Superior temporal gyrus (tissue), 1 donor: ENCODE measurements around the gene RUNX1.

Source experiments
- DNase-seq: peaks from one replicate; pipeline ENCODE4 v3.0.0-alpha.2; 2016; ENCODE audit errors: extremely low spot score

RUNX1 gene

DNA sequence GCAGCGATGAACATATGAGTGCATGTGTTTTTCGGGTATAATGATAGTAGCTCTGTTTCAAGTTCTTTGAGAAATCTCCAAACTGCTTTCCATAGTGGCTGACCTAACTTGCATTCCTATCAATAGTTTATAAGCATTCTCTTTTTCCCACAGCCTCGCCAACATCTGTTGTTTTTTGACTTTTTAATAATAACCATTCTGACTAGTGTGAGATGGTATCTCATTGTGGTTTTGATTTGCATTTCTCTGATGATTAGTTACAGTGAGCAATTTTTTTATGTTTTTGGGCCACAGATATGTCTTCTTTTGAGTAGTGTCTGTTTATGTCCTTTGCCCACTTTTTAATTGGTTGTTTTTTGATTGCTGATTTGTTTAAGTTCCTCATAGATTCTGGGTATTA lies 10.6 kb upstream of the RUNX1 start:
- DNase-seq, result no peak

DNA sequence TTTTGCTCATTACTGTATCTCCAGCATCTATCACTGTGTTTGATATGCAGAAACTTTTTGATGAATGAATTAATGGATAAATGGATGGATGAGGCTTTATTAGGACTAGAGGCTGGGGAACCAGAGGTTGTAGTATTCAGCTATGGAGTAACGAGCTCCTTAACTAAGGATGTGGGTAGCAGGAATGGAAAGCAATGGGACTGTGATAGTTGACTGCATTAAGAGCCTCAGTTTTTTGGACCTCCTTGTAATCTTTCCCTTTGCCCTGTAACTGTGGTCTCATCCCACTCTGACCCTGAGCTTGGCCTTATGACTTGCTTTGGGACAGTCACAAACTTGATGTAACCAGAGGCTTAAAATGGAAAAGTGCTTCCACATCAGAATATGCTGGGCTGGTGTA lies 9.0 kb upstream of the RUNX1 start:
- no peak for DNase-seq

DNA sequence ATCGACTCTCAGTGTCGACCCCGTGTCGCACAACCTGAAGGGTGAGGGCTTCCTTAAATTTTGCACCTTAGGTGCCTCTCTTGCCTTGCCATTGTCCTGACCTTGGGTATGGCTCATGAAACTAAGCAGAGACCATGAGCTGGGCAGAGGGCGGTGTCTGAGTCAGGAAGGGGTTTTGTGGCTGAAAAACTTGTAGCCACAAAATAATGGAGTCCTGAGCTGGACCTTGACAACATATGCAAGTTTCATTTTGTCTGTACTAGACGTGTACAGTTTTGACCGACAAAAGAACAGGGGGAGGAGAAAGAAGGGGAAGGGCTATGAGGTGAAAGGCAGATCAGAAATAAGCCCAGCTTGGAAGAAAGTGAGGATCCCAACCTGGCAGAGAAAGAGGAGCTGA lies 8.3 kb upstream of the RUNX1 start:
- no peak for DNase-seq

DNA sequence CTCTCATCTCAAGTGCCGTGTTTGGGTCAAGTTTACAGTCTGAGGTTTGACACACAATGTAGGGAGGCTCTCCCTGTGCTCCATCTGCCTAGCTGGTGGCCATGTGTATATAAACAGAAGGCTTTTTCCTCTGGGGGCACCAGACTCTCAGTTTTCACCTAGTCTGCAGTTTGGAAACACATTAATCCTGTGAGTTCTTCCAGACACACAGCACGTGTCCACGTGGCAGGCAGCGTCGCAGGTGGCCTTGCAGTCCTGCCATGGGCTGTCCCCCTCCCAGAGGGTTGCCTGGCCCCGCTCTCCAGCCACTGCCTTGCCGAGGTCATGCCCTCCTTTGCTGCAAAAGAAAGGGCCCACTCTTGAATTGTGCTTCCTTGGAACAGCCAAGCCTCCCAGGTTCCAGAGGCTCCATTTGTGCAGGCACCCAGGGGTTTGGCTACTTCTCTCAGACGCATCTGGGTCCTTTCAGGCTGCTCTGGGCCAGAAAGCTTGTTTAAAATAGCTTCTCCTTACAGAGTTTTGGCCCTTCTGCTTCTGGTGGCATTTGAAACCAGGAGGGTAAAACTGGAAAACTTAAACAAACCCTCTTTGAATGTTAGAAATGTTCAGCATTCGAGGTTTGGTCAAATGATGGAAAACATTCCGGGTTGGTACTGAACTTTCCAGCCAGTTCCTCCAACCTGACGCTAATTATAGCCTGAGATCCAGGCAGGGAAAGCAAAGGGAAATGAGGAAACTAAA lies 4.4 kb upstream of the RUNX1 start:
- no peak for DNase-seq

DNA sequence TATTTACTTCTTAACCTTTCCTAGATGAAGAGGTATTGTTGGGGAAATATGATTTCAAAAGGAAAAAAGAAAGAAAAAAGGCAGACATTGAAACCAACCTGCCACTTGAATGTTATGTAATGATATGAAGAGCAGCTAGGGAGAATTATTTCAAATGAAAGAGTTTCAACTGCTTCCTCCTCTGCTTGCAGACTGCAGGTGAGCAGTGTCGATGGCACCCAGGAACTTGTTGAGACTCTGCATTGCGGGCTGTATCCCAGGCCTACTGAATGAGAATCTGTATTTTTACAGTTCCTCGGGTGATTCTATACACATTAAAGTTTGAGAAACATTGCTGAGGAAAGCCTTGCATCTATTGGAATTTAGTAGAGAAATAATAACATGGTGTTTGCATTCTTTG lies 3.7 kb upstream of the RUNX1 start:
- no peak for DNase-seq

DNA sequence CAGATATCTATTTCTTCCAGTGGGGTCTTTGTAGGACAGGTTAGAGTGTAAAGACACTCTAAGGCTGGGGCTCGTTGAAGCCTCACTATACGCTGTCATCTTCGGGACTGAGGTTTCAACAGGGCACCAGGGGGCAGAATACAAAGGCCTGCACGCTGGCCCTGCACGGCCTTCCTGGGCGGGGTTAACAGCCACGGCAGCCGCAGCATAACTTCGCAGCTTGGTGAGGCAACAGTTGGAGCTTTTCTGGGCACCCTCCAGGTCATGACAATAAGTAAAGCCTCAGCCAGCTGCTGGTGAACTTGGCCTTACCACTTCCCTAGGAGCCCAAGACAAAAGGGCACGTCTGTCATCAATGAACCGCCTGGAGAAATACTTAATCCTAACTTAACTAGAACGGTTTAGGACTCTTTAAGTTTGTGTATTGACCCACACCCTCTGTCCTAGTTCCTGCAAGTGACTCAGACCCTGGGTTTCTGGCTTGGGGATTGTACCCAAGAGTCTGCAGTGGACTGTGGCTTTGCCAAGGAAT lies 2.3 kb upstream of the RUNX1 start:
- peak; percentile 48 for DNase-seq

DNA sequence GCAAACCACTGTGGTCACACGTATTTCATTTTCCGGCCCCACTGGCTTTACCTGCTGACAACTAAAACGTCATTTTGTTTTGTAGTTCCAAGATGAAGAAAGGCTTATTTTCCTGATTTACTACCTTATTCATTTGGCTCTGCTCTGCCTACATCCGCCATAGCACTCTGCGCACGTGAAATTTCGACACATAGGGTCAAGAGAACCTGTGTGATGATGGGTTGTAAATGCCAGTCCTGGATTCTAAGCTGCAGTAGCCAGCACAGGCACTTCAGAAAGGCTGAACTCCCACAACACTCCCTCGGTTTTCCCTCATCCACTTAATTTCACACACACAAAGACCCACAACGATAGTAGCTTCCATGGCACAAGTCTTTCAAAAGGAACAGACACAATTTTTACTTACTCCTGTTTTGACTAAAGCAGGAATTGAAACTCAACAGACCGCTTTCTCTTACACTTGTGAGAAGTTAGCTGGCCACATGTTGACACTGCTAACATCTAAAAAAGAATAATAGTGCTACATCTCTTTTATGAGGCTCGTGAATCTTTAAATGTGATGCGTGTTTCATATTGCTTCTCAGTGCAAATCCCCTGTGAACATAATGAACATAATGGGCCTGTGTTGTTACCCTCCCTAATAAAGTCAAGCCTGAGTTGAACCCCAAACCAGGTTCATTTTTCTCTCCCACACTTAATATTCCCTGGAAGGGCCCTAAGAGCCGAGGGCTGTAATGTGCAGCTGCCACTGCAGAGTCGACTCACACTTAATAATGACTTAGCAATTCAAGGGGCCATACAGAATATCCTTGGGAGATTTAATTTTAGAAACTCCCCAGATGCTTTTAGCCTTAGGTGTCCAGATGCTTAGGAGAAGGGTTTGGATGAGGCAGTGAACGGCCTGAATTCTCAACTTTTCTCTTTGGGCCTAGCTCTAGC lies 1.5 kb upstream of the RUNX1 start:
- no peak for DNase-seq

DNA sequence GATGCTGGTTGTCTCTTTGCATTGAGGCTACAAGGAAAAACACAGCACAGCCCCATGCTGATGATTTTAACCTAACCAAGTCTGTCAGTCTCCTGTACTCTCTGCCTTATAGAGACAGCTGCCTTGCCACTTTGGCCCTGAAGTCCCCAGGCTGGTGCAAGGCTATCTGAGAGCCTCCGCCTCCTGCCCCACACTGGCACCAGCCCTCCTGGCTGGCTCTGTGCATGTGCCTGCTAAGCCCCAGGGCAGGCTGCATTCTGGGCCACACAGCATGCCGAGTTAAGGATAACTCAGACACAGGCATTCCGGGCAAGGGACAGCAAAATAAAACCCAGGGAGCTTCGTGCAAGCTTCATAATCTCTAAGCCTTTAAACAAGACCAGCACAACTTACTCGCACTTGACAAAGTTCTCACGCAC lies 910 bp downstream of the RUNX1 start:
- no peak for DNase-seq

DNA sequence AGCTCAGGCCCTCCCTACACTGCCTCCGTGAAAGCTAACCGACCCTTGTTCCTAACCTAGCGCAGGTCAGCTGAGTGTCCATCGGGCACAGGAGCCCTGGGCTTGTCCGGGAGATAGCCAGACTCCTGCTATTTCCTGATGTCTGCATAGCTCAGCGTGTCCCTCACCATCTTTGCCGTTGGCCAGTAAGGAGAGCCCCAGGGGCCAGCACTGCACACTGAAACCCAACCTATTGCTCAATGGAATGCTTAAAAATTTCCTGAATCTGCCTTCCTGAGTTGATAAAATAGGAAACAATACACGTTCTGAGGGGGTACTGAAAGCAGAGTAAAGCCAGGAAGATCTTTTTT lies 2.2 kb downstream of the RUNX1 start:
- DNase-seq, result no peak

DNA sequence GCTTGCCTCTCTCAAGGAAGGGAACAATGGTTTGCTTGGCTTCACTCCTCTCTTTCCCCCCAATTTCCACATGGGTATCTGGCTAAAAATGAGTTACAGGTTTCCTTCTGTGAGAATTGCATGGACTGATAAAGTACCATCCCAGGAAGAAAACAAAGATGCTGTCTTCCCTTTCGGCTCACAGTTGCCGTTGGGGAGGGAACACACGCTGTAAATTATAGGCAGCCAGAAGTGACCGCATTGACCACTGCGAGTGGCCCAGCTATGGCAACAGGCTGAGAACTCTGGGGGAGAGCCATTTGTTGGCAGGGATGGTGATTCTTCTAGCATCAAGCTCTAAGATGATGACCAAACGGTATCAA lies 2.9 kb downstream of the RUNX1 start:
- DNase-seq, result no peak

DNA sequence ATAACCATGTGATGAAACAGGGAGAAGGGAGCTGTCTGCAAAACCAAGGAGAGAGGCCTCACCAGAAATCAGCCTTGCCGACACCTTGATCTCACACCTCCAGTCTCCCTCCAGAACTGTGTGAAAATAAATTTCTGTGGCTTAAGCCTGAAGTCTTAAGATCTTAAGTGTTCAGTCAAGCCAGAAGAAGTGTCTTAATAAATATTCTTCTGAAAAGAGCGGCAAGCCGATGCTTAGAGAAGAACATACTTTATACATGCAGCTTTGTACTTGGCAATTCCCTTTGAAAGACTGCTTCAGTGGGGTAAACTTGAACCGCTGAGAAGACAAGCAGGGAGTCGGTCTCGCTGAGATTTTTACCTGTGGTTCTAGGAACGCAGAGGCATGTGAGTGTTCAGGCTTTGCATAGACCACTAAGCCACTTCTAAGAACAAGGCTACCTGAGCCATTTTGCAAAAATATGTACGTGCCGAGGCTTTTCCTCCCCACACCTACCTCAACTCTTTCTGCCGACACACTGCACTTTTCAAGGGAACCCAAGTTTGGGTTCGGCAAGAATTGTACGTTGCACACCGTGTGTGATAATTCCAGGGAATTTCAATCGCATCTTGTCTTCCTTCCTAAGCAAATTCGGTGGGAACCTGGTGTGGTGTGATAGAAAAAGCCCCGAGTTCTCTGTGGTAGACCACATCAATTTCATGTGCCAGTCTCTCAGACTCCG lies 3.4 kb downstream of the RUNX1 start:
- DNase-seq, result no peak

DNA sequence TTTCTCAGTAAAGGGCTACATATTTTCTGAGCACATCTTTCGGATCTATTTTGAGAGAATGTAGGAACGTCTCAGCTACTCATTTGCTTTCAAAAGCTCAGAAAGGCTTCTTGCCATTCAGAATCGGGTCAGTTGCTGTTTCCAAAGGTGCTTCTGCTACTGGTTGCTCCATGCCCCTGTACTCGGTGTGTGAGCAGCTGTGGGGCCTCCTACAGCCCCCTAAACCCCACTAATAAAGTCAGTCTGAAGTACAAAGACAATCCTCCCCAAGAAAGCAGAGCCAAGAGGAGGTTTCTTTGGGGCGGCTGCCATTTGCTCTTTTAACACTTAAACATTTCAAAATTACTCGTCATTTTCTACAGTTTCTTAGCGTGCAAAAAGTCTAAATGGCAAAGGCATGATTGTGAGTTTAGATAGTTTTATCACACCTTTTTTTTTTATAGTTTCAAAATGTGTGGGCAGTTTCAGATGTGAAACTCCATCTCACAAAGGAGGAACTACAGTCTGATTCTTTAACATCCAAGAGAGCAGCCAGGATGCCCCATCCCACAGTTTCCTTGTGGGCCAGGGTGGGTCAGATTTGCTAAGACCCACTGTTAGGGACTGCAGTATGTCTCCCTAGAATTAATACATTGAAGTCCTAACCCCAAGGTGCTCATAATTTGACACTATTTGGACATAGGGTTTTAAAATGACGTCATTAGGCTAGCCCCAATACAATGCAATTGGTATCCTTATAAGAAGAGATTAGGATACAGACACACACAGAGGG lies 4.1 kb downstream of the RUNX1 start:
- DNase-seq, result no peak

DNA sequence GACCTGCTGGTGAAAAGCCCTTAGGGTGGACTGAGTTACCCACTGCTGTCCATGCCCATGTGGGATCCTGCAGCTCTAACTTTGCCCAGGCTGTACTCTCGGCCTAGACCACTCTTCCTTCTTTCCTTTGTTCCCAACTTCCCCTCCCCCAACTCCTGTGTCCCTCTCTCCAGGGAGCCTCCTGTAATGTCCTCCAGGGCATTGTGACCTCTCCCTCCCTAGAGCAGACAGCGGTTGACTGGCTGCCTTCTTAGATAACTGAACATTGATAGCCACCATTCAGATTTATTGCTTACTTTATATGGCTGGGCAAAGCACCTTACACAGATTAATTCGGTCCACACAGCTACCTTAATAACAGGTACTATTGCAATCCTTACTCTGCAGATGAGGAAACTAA lies 5.0 kb downstream of the RUNX1 start:
- DNase-seq, result no peak

DNA sequence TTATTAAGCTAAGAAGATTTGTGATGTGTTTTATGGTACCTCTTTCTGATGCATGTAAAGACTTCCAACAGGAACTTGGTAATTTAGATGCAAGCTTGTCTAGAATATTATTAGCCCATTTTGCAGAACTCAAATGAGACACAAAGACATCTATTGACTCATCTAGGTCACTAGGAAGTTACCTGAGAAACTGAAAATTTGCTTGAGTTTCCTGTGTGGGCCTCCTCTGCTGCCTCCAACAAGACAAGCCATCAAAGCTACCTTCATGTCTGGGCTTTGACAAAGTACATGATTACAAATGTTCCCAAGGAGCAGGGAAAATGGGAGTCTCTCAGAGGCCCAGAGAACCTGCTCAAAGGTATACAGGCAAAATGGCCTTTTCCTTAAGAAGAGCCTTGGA lies 5.6 kb downstream of the RUNX1 start:
- DNase-seq, result no peak

DNA sequence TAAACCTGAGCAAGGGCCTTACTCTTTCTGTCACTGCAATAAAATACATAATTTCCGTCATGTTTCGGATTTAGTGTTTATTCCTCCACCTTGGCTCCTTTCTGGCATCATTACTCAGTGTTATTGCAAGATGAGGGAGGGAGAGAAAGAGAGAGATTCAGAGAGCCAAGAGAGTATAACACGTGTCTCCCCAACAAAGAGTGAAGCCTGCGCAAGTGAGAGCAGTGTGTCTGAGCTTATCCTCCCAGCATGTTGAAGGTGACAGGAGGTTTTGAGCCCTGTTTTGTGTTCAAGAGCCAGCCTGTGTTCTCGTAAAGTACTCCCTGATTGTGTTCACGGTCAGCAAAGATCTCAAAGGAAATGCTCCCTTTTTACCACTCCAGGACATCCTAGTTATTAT lies 6.3 kb downstream of the RUNX1 start:
- no peak for DNase-seq

DNA sequence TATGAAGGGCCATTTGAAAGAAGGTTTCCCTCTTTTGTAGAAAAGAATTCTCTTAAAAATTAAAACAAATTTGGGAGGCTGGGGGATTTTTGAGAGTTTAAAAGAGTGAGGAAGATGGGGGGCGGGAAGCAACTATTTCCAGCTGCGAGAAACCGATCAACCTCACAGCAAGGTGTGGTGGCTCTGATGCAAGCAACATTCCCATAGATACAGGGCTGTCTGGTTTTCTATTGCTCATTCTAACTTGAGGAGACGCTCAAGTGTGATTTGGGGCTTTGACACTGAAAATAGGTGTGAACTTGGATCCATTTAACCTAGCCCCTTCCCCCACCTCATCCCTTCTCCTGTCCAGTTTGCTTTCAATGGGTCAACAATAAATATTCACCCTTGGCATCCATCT lies 7.2 kb downstream of the RUNX1 start:
- DNase-seq, result no peak

DNA sequence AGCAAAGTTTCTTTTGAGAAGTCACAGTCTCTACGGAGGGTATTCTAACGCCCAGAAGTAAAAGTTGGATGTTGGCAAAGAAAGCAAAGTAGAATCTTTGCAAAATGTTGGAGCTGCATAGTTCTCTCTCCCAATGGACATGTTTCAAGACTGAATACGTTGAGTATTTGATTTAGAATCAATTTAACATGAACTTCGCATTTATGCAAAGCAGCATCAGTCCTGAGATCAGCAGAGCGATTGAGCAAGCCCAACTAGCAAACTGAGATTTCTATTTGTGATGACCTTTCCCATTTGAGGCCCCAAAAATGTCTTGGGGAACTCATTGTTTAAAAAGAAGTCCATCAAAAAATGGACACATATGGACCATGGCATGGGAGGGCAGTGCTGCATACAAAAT lies 8.0 kb downstream of the RUNX1 start:
- DNase-seq, result no peak

DNA sequence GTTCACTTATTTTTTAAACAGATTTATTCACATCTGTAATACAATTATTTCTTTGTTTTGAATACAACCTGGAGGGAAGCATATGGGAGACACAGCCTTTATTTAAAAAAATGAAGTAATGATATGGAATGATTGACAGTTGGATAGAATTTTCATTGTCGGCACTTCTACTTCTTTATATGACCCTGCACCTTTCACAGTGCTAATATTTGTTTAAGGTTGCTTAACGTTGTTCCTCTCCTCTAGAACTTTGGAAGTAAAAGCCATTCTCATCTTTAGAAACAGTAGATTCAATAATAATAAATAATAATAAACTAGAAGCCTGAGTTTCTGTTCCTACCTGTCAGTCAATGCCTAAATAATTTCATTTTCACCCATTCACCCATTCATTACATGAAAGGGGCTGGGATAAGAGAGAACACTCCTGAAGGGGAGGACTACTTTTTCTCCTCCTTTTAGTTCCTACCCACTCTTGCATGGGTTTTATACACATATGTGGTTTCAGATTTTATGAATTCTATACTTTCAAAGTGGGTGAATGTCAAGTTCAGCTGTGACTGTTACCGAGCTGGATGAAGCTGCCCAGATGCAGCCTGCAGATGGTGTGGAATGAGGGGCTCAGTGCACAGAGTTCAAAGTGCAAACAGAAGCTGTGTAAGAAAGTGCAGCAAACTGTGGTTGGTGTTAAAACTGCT lies 9.4 kb downstream of the RUNX1 start:
- DNase-seq, result no peak

DNA sequence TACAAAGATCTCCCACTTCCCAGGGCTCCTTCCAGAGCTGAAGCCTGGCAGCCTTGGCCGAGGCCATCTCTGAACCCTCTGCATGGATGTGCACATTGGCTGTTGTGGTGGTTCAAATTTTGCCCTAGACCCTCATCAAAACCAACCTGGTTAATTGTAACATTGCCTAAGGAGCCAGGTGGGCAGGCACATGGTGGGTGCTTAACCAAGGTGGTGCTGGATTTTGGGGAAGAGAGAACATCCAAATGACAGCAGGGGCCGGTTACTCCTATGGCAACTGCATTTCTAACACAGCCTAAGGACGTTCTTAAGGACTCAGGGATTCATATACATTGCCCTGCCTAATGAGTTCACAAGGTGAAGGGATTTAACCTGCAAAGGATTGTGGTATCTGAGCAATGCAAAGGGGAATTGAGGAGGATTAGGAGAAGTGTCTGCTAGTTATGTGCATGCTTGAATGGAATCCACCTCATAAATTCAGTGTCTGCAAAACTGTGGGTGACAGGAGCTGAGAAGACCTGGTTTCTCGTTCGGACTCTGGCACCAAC lies 10.3 kb downstream of the RUNX1 start:
- DNase-seq, result no peak

DNA sequence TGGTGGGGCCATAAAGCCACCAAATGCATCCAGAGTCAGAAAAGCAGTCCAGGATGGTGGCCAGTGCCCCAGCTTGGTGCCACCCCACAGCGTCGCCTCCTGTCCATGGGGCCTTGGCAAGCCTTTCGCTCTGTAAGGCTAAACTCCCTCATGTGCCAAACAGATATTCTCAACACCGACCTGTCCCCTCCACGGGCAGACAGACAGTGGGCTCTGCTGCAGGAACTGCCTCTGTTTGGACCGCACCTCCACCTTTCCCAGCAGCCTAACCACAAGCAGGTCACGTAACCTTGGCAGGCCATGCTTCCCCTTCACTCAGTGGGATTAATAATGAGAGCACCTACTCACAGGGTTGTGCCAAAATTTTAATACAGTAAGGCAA lies 11.7 kb downstream of the RUNX1 start:
- no peak for DNase-seq
